ENCODE measurements around the gene IKZF1.

Gene IKZF1

GRCh38 chr7:50307368-50308032 is 3.0 kb downstream of the IKZF1 start:
- Histone ChIP-seq H3K9ac (ENCODE audit: low read depth, low read length, poor library complexity, severe bottlenecking) (peak overlapping the region; percentile 90), H3K4me3 (ENCODE audit: low read length, poor library complexity, severe bottlenecking) (peak overlapping the region; percentile 94), H3K9me2 (replicated peaks; ENCODE audit: low read depth, low read length) (no peaks in the 10 kb centered on the region), H4K20me1 (ENCODE audit: insufficient read depth, low read length, poor library complexity, severe bottlenecking) (no peaks in the 10 kb centered on the region), H3K4me1 (ENCODE audit: insufficient read depth, low read length, poor library complexity, severe bottlenecking) (peaks cover 63% of the 10 kb centered on the region), H3K27me3 (ENCODE audit: insufficient read depth, low read length, poor library complexity, severe bottlenecking) (no peaks in the 10 kb centered on the region), H3K4me2 (ENCODE audit: low read depth, low read length, poor library complexity, severe bottlenecking) (peak overlapping the region; percentile 79), H3K9me3 (ENCODE audit: insufficient read depth, low read depth, low read length) (no peaks in the 10 kb centered on the region), H3K36me3 (ENCODE audit: insufficient read depth, low read length) (no peaks in the 10 kb centered on the region), H3K79me2 (ENCODE audit: insufficient read depth, low read length) (peaks cover 80% of the 10 kb centered on the region), H2AFZ (ENCODE audit: low read length) (no peak overlapping the region), H3F3A (ENCODE audit: low read depth) (no peaks in the 10 kb centered on the region)
- TF ChIP-seq EZH2phosphoT487 (IDR thresholded peaks at IDR 0.05; ENCODE audit: borderline replicate concordance) (no peak), CTCF (conservative IDR thresholded peaks at IDR 0.05; ENCODE audit: low read length) (peak; percentile 42)

GRCh38 chr7:50308203-50308531 is 3.7 kb downstream of the IKZF1 start:
- Histone ChIP-seq H3K4me3 (ENCODE audit: low read length, poor library complexity, severe bottlenecking) (peak overlapping the region; percentile 94), H3K4me2 (ENCODE audit: low read depth, low read length, poor library complexity, severe bottlenecking) (peak overlapping the region; percentile 79), H3K4me1 (ENCODE audit: insufficient read depth, low read length, poor library complexity, severe bottlenecking) (peaks cover 69% of the 10 kb centered on the region), H3F3A (ENCODE audit: low read depth) (no peaks in the 10 kb centered on the region), H3K9me3 (ENCODE audit: insufficient read depth, low read depth, low read length) (no peaks in the 10 kb centered on the region), H4K20me1 (ENCODE audit: insufficient read depth, low read length, poor library complexity, severe bottlenecking) (no peaks in the 10 kb centered on the region), H3K79me2 (ENCODE audit: insufficient read depth, low read length) (peaks cover 87% of the 10 kb centered on the region), H2AFZ (ENCODE audit: low read length) (no peak overlapping the region), H3K9ac (ENCODE audit: low read depth, low read length, poor library complexity, severe bottlenecking) (peak overlapping the region; percentile 90), H3K9me2 (replicated peaks; ENCODE audit: low read depth, low read length) (no peaks in the 10 kb centered on the region), H3K36me3 (ENCODE audit: insufficient read depth, low read length) (no peaks in the 10 kb centered on the region), H3K27me3 (ENCODE audit: insufficient read depth, low read length, poor library complexity, severe bottlenecking) (no peaks in the 10 kb centered on the region)
- no peak for TF ChIP-seq EZH2phosphoT487 (IDR thresholded peaks at IDR 0.05; ENCODE audit: borderline replicate concordance)
- TF ChIP-seq CTCF (conservative IDR thresholded peaks at IDR 0.05; ENCODE audit: low read length), result no peak

- H3K27me3 ChIP-seq (ENCODE audit: insufficient read depth, low read length, poor library complexity, severe bottlenecking), result no peaks in the 10 kb centered on the region
- peak overlapping the region; percentile 94 for H3K4me3 ChIP-seq (ENCODE audit: low read length, poor library complexity, severe bottlenecking)
- H3K9ac ChIP-seq (ENCODE audit: low read depth, low read length, poor library complexity, severe bottlenecking), result peak overlapping the region; percentile 90
- H3K4me2 ChIP-seq (ENCODE audit: low read depth, low read length, poor library complexity, severe bottlenecking), result peak overlapping the region; percentile 79
- H3K9me2 ChIP-seq (replicated peaks; ENCODE audit: low read depth, low read length), result no peaks in the 10 kb centered on the region
- no peaks in the 10 kb centered on the region for H3F3A ChIP-seq (ENCODE audit: low read depth)
- H4K20me1 ChIP-seq (ENCODE audit: insufficient read depth, low read length, poor library complexity, severe bottlenecking), result no peaks in the 10 kb centered on the region
- peaks cover 93% of the 10 kb centered on the region for H3K79me2 ChIP-seq (ENCODE audit: insufficient read depth, low read length)
- H2AFZ ChIP-seq (ENCODE audit: low read length), result no peak overlapping the region
- H3K36me3 ChIP-seq (ENCODE audit: insufficient read depth, low read length), result no peaks in the 10 kb centered on the region
- H3K9me3 ChIP-seq (ENCODE audit: insufficient read depth, low read depth, low read length), result no peaks in the 10 kb centered on the region
- H3K4me1 ChIP-seq (ENCODE audit: insufficient read depth, low read length, poor library complexity, severe bottlenecking), result peaks cover 75% of the 10 kb centered on the region
- TF ChIP-seq CTCF (conservative IDR thresholded peaks at IDR 0.05; ENCODE audit: low read length), result no peak
- no peak for TF ChIP-seq EZH2phosphoT487 (IDR thresholded peaks at IDR 0.05; ENCODE audit: borderline replicate concordance)
Measured at GRCh38 chr7:50308532-50309385, 4.2 kb downstream of the IKZF1 start.

All from Loucy (cell line).